Caco-2 (cell line): ENCODE data around the gene CASTOR1. TPM values are rescaled to one million over a fixed set of nuclear protein-coding genes. Genes with fewer than 3 reads are reported as not detected.

Experiments used
- BruUV-seq: library from RNA; stranded (reverse); fragments of 400-500 nt; replicated peaks from 2 replicates; lab custom pipeline; 2021; lab: Mats Ljungman, UMichigan
- CTCF ChIA-PET: fragments of 300-600 bp; sonication (Branson Sonifier 250); formaldehyde crosslinking; loops from one replicate; lab custom pipeline; 2022; ENCODE audit warnings: antibody characterized with exemption; lab: Charles Lee
- POLR2A ChIA-PET: fragments of 300-600 bp; sonication (Branson Sonifier 250); formaldehyde crosslinking; loops from one replicate; lab custom pipeline; 2022; ENCODE audit warnings: antibody characterized with exemption; lab: Charles Lee
- DNase-seq, 2 experiments: peaks; one replicate each; pipeline versions ENCODE4 v3.0.0 to v3.0.0-alpha.2; 2020 to 2022
- H3K27me3 ChIP-seq: replicated peaks from 2 replicates; pipeline ENCODE4 v1.6.0; 2011; ENCODE audit warnings: low read length; ENCODE audit not compliant: control insufficient read depth, insufficient read depth
- H3K36me3 ChIP-seq: 2 replicates; pipeline ENCODE4 v1.5.1; 2011; ENCODE audit warnings: low read length; ENCODE audit not compliant: control insufficient read depth, insufficient read depth
- H3K4me1 ChIP-seq: fragments of 250-450 bp; sonication (Bioruptor Pico); 2 replicates; pipeline ENCODE4 v1.5.1; 2020; ENCODE audit warnings: mild to moderate bottlenecking
- H3K4me3 ChIP-seq: 2 replicates; pipeline ENCODE4 v1.5.1; 2011; ENCODE audit warnings: low read depth, mild to moderate bottlenecking, control low read depth, low read length
- H3K9me3 ChIP-seq: fragments of 250-450 bp; sonication (Bioruptor Pico); 2 replicates; pipeline ENCODE4 v1.5.1; 2020; ENCODE audit warnings: mild to moderate bottlenecking, moderate library complexity
- H3K27ac Mint-ChIP-seq: one replicate; pipeline ENCODE4 v1.8.0; 2022; ENCODE audit warnings: mixed read lengths; ENCODE audit not compliant: unreplicated experiment
- H3K27me3 Mint-ChIP-seq: one replicate; pipeline ENCODE4 v1.8.0; 2022; ENCODE audit warnings: mixed read lengths; ENCODE audit not compliant: insufficient read depth, unreplicated experiment
- H3K36me3 Mint-ChIP-seq: one replicate; pipeline ENCODE4 v1.8.0; 2022; ENCODE audit warnings: mild to moderate bottlenecking, mixed read lengths; ENCODE audit not compliant: insufficient read depth, unreplicated experiment
- H3K4me1 Mint-ChIP-seq: one replicate; pipeline ENCODE4 v1.8.0; 2022; ENCODE audit warnings: low read depth, mixed read lengths; ENCODE audit not compliant: unreplicated experiment
- H3K4me3 Mint-ChIP-seq: one replicate; pipeline ENCODE4 v1.8.0; 2022; ENCODE audit warnings: mild to moderate bottlenecking, moderate library complexity, mixed read lengths; ENCODE audit not compliant: unreplicated experiment
- H3K9me3 Mint-ChIP-seq: one replicate; pipeline ENCODE4 v1.8.0; 2022; ENCODE audit warnings: mixed read lengths; ENCODE audit not compliant: unreplicated experiment
- CTCF ChIP-seq, 2 experiments: fragments of 200-600 bp in 1 of 2; IDR thresholded peaks; 1 replicate in 1 of 2; 2 replicates in 1 of 2; pipeline versions ENCODE4 v1.5.1 to v1.8.0; 2011 to 2022; ENCODE audit warnings: antibody characterized with exemption in 1 of 2, control low read depth in 1 of 2, inconsistent platforms in 1 of 2, low read depth in 1 of 2, low read length in 1 of 2, mild to moderate bottlenecking in 1 of 2, moderate library complexity in 1 of 2; ENCODE audit not compliant: insufficient read depth in 1 of 2, severe bottlenecking in 1 of 2, unreplicated experiment in 1 of 2
- intact Hi-C: fragments of 100-400 bp; cut with micrococcal nuclease; formaldehyde crosslinking; loops from one replicate; pipeline ENCODE4 v1.10.0; 2022; ENCODE audit not compliant: unreplicated experiment
- total RNA-seq: library from RNA; stranded (reverse); gene quantifications from 2 replicates; pipeline ENCODE4 v1.2.3, GENCODE V29; 2022

Gene CASTOR1
- total RNA-seq, 1 experiment from 2014 or later, result 6.3 TPM

DNA sequence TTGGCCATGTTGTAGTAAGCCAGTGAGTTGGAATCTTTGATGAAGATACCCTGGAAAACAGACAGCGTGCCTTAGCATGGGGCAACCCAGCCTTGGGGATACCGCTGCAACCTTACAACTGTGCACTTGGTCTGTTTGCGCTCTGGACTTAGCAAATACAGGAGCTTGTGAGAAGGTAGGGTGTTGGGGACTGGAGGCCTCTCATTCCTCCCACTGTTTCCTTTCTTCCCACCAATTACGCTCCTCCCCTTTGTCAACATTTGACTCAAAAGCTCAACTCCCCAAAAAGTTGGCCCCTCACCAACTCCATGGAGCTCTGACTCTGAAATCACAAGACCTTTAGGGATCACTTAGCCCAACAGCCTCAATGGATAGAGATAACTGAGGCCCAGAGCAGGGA lies 45.3 kb upstream of the CASTOR1 start:
- no peak for TF ChIP-seq CTCF (IDR thresholded peaks at IDR 0.05; ENCODE audit: insufficient read depth in 1 of 2, low read depth in 1 of 2, low read length in 1 of 2, severe bottlenecking in 1 of 2, unreplicated experiment in 1 of 2)
- H3K36me3 ChIP-seq, result peaks cover 2% of the 10 kb centered on the region
- no peak overlapping the region for H3K27ac Mint-ChIP-seq
- H3K4me1 ChIP-seq, result no peaks in the 10 kb centered on the region
- intact Hi-C loops, result no loop called here
- H3K27me3 Mint-ChIP-seq, result no peaks in the 10 kb centered on the region
- no peak overlapping the region for H3K4me3 Mint-ChIP-seq
- ChIA-PET POLR2A (no interaction called here), CTCF (no interaction called here)
- no peak overlapping the region for H3K4me3 ChIP-seq
- DNase-seq, result no peak
- H3K9me3 Mint-ChIP-seq, result no peaks in the 10 kb centered on the region
- H3K9me3 ChIP-seq, result no peaks in the 10 kb centered on the region
- H3K4me1 Mint-ChIP-seq, result no peaks in the 10 kb centered on the region
- no TSS peak for BruUV-seq
- H3K27me3 ChIP-seq, result no peaks in the 10 kb centered on the region
- H3K36me3 Mint-ChIP-seq, result peaks cover 75% of the 10 kb centered on the region

GRCh38 chr22:30333707-30334087 lies 44.4 kb upstream of the CASTOR1 start:
- Histone ChIP-seq H3K27me3 (no peaks in the 10 kb centered on the region), H3K36me3 (peaks cover 2% of the 10 kb centered on the region), H3K4me3 (no peak overlapping the region), H3K9me3 (no peaks in the 10 kb centered on the region), H3K4me1 (peaks cover 1% of the 10 kb centered on the region)
- ChIA-PET POLR2A (no interaction called here), CTCF (interaction anchor here (1.5 to 1.7 kb wide), 2 partner anchors 46 to 54 kb away, joined by 5 to 6 read pairs; partner anchors contain the start of gene RNF215)
- Mint-ChIP-seq H3K27me3 (no peaks in the 10 kb centered on the region), H3K9me3 (no peaks in the 10 kb centered on the region), H3K27ac (no peak overlapping the region), H3K4me3 (no peak overlapping the region), H3K4me1 (peaks cover 2% of the 10 kb centered on the region), H3K36me3 (peaks cover 75% of the 10 kb centered on the region)
- no peak for TF ChIP-seq CTCF (IDR thresholded peaks at IDR 0.05; ENCODE audit: insufficient read depth in 1 of 2, low read depth in 1 of 2, low read length in 1 of 2, severe bottlenecking in 1 of 2, unreplicated experiment in 1 of 2)
- DNase-seq, result no peak
- no TSS peak for BruUV-seq
- intact Hi-C loops, result no loop called here

GRCh38 chr22:30332994-30333706 lies 43.8 kb upstream of the CASTOR1 start:
- no peak overlapping the region for H3K27ac Mint-ChIP-seq
- no TSS peak for BruUV-seq
- H3K9me3 Mint-ChIP-seq, result no peaks in the 10 kb centered on the region
- CTCF ChIA-PET, result interaction anchor here (1.5 to 1.7 kb wide), 2 partner anchors 45 to 54 kb away, joined by 5 to 6 read pairs; partner anchors contain the start of gene RNF215
- no peak overlapping the region for H3K4me3 Mint-ChIP-seq
- POLR2A ChIA-PET, result no interaction called here
- H3K36me3 Mint-ChIP-seq, result peaks cover 75% of the 10 kb centered on the region
- Histone ChIP-seq H3K36me3 (peaks cover 2% of the 10 kb centered on the region), H3K4me3 (no peak overlapping the region), H3K27me3 (no peaks in the 10 kb centered on the region), H3K4me1 (peaks cover 7% of the 10 kb centered on the region), H3K9me3 (no peaks in the 10 kb centered on the region)
- intact Hi-C loops, result no loop called here
- TF ChIP-seq CTCF (IDR thresholded peaks at IDR 0.05; ENCODE audit: insufficient read depth in 1 of 2, low read depth in 1 of 2, low read length in 1 of 2, severe bottlenecking in 1 of 2, unreplicated experiment in 1 of 2), result no peak
- H3K4me1 Mint-ChIP-seq, result peaks cover 8% of the 10 kb centered on the region
- DNase-seq, result no peak
- no peaks in the 10 kb centered on the region for H3K27me3 Mint-ChIP-seq
